GM12892 (cell line): ENCODE data around the gene COL5A1.

ENCODE experiments used
- POLR2A ChIP-seq: IDR thresholded peaks from 2 replicates; pipeline ENCODE4 v1.6.1; 2011; ENCODE audit warnings: low read depth, low read length, control low read depth
- TAF1 ChIP-seq: IDR thresholded peaks from 2 replicates; pipeline ENCODE4 v1.6.1; 2011; ENCODE audit warnings: low read depth, mild to moderate bottlenecking, control low read depth, low read length, borderline replicate concordance

DNA sequence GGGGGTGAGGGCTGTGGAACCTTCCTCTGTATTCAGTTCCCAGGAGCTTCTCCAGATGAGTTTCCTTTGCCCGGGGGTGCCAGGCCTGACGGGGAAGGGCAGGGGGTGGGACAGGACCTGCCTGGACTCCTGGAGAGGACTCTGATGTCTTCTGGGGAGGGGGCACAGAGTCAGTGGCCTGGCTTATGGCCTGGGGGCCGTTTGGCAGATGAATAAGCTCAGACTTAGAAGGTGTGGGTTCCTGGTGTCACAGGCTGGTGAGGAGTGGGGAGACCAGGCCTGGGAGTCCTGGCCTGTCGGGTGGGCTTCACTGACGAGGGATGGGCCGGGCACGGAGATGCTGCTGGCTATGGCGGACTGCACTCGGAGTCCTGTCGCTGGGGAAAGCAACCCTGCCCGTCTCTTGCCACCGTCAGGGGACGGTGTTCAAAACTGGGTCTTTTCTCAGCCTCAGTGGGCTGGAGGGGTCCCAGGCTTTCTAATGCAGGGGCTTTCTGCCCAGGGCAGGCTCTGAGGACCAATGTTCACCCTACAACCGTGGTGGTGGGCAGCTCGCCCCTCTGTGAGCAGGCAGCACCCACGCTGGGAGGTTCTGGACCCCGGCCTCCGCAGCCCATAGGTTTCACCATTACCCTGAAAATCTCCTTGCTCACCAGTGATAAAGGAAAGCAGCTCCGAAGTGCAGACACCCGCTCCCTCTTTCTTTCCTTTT, 16.2 kb downstream of the COL5A1 start:
- TF ChIP-seq POLR2A = no peak
- TF ChIP-seq TAF1 = no peak
